Measurements from ENCODE around the gene EIF6. TPM values are rescaled to one million over a fixed set of nuclear protein-coding genes. Genes with fewer than 3 reads are reported as not detected.

Gene EIF6
- total and polyA plus RNA-seq, 2 donors = 88.6 to 115 TPM

DNA sequence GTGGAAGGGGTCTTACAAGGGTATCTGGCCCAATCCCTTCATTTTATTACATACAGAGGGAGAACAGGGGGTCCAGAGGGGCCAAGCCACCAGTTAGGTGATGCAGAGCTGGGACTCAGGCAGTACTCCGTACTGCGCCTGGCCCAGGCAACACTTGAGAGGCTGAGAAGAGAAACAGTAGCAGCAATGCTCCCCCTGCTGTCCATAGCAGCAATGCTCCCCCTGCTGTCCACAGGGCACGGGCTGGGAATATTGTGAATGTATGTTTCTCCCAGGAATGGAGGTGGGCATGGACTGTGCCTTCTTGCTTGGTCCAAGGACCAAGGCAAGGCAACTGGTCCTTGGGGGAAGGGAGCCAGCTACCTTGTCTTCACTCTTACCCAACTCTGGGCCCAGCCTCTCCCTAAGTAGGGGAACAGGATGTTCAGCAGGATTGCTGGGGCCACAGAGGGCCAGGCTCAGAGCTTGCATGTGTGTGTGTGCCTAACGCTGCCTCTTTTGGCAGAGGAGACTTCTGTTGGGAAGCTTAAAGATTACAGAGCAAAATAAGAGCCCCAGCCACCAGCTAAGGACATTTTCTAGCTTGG lies 22.5 kb upstream of the EIF6 start:
- peak in 3 of 9 donors; percentile 21 to 41 (median 25) for DNase-seq (ENCODE audit: low read depth in 6 of 9, low spot score in 9 of 9)
- H3K27ac ChIP-seq (ENCODE audit: low read depth in 1 of 2, low read length in 1 of 2) = peak overlapping the region in 1 of 2 donors; percentile 48

GRCh38 chr20:35305682-35306556 lies 21.3 kb upstream of the EIF6 start:
- Histone ChIP-seq H3K27ac (ENCODE audit: low read depth in 1 of 2, low read length in 1 of 2) (no peak overlapping the region), H3K36me3 (ENCODE audit: control insufficient read depth in 2 of 2, insufficient read depth in 2 of 2, low read length in 1 of 2) (peaks cover 7 to 32% of the 10 kb centered on the region in 2 donors), H3K9me3 (ENCODE audit: control insufficient read depth in 2 of 2, insufficient read depth in 1 of 2, low read length in 1 of 2) (peaks cover 0 to 3% of the 10 kb centered on the region in 2 donors), H3K4me3 (ENCODE audit: low read length in 2 of 2) (no peak overlapping the region), H3K4me1 (ENCODE audit: control insufficient read depth in 2 of 2, insufficient read depth in 2 of 2, low read length in 2 of 2) (peaks cover 0 to 8% of the 10 kb centered on the region in 2 donors), H3K27me3 (ENCODE audit: control insufficient read depth in 2 of 2, insufficient read depth in 1 of 2, low read length in 1 of 2) (no peaks in the 10 kb centered on the region)
- WGBS = 98% methylated on average over 12 of the region's 12 CpGs
- no peak for DNase-seq (ENCODE audit: low read depth in 6 of 9, low spot score in 9 of 9)

More for the DNA sequence above, 22.5 kb upstream of the EIF6 start:
- Histone ChIP-seq H3K9me3 (ENCODE audit: control insufficient read depth in 2 of 2, insufficient read depth in 1 of 2, low read length in 1 of 2) (peaks cover 0 to 3% of the 10 kb centered on the region in 2 donors), H3K4me1 (ENCODE audit: control insufficient read depth in 2 of 2, insufficient read depth in 2 of 2, low read length in 2 of 2) (peaks cover 0 to 8% of the 10 kb centered on the region in 2 donors), H3K36me3 (ENCODE audit: control insufficient read depth in 2 of 2, insufficient read depth in 2 of 2, low read length in 1 of 2) (peaks cover 7 to 35% of the 10 kb centered on the region in 2 donors), H3K4me3 (ENCODE audit: low read length in 2 of 2) (no peak overlapping the region), H3K27me3 (ENCODE audit: control insufficient read depth in 2 of 2, insufficient read depth in 1 of 2, low read length in 1 of 2) (no peaks in the 10 kb centered on the region)
- 70% methylated on average over 4 of the region's 4 CpGs for WGBS

DNA sequence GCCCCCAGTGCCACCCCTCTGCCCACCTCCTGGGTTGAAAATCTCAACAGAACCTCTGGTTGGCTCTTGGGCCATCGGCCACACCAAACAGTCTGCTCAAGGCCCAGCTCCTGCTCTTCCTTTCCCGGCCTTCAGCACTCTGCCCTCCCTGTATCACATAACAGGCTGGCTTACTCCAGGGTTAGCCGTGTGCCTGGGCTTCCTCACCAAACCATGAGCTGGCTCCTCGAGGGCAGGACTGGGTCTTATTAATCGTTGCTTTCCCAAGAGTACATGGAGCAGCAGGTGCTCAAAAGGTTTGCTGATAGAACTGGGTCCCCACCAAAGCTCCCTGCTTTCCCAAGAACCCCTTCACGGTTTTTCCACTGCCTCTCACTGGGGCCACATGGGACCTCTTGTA lies 20.4 kb upstream of the EIF6 start:
- H3K9me3 ChIP-seq (ENCODE audit: control insufficient read depth in 2 of 2, insufficient read depth in 1 of 2, low read length in 1 of 2) = peaks cover 0 to 3% of the 10 kb centered on the region in 2 donors
- H3K27ac ChIP-seq (ENCODE audit: low read depth in 1 of 2, low read length in 1 of 2) = no peak overlapping the region
- no peaks in the 10 kb centered on the region for H3K27me3 ChIP-seq (ENCODE audit: control insufficient read depth in 2 of 2, insufficient read depth in 1 of 2, low read length in 1 of 2)
- DNase-seq (ENCODE audit: low read depth in 6 of 9, low spot score in 9 of 9) = no peak
- peaks cover 0 to 8% of the 10 kb centered on the region in 2 donors for H3K4me1 ChIP-seq (ENCODE audit: control insufficient read depth in 2 of 2, insufficient read depth in 2 of 2, low read length in 2 of 2)
- peaks cover 7 to 32% of the 10 kb centered on the region in 2 donors for H3K36me3 ChIP-seq (ENCODE audit: control insufficient read depth in 2 of 2, insufficient read depth in 2 of 2, low read length in 1 of 2)
- WGBS = 96% methylated on average over 6 of the region's 6 CpGs
- H3K4me3 ChIP-seq (ENCODE audit: low read length in 2 of 2) = no peak overlapping the region

- Histone ChIP-seq H3K27ac (ENCODE audit: low read depth in 1 of 2, low read length in 1 of 2) (no peak overlapping the region), H3K36me3 (ENCODE audit: control insufficient read depth in 2 of 2, insufficient read depth in 2 of 2, low read length in 1 of 2) (peaks cover 7 to 26% of the 10 kb centered on the region in 2 donors), H3K4me1 (ENCODE audit: control insufficient read depth in 2 of 2, insufficient read depth in 2 of 2, low read length in 2 of 2) (peaks cover 0 to 8% of the 10 kb centered on the region in 2 donors), H3K27me3 (ENCODE audit: control insufficient read depth in 2 of 2, insufficient read depth in 1 of 2, low read length in 1 of 2) (no peaks in the 10 kb centered on the region), H3K4me3 (ENCODE audit: low read length in 2 of 2) (no peak overlapping the region), H3K9me3 (ENCODE audit: control insufficient read depth in 2 of 2, insufficient read depth in 1 of 2, low read length in 1 of 2) (peaks cover 0 to 3% of the 10 kb centered on the region in 2 donors)
- WGBS = 39% methylated on average over 18 of the region's 18 CpGs
- DNase-seq (ENCODE audit: low read depth in 6 of 9, low spot score in 9 of 9) = peak; percentile 67 to 93 (median 80)
Measured at GRCh38 chr20:35303735-35304491, 19.3 kb upstream of the EIF6 start.

DNA sequence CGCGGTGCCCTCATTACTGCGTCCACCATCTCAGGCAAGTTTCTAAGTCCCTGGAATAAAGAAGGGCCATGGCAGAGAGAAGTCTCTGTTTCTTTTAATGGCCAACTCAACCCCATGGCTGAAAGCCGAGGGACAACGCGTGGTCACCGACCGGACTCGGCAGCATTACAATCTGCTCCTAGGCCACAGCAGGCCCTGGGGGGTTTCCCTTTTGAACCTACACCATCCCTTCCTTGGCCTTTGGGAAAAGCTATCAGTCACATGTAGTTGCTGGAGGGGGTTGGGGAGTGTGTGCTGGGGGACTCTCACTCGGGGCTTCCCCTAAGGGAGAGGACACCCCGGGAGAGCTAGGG lies 18.8 kb upstream of the EIF6 start:
- no peaks in the 10 kb centered on the region for H3K27me3 ChIP-seq (ENCODE audit: control insufficient read depth in 2 of 2, insufficient read depth in 1 of 2, low read length in 1 of 2)
- H3K4me3 ChIP-seq (ENCODE audit: low read length in 2 of 2) = no peak overlapping the region
- WGBS = 92% methylated on average over 11 of the region's 11 CpGs
- peaks cover 0 to 8% of the 10 kb centered on the region in 2 donors for H3K4me1 ChIP-seq (ENCODE audit: control insufficient read depth in 2 of 2, insufficient read depth in 2 of 2, low read length in 2 of 2)
- peaks cover 7 to 25% of the 10 kb centered on the region in 2 donors for H3K36me3 ChIP-seq (ENCODE audit: control insufficient read depth in 2 of 2, insufficient read depth in 2 of 2, low read length in 1 of 2)
- DNase-seq (ENCODE audit: low read depth in 6 of 9, low spot score in 9 of 9) = no peak
- H3K27ac ChIP-seq (ENCODE audit: low read depth in 1 of 2, low read length in 1 of 2) = no peak overlapping the region
- peaks cover 0 to 3% of the 10 kb centered on the region in 2 donors for H3K9me3 ChIP-seq (ENCODE audit: control insufficient read depth in 2 of 2, insufficient read depth in 1 of 2, low read length in 1 of 2)

GRCh38 chr20:35302421-35303335 lies 18.1 kb upstream of the EIF6 start:
- Histone ChIP-seq H3K27ac (ENCODE audit: low read depth in 1 of 2, low read length in 1 of 2) (no peak overlapping the region), H3K4me1 (ENCODE audit: control insufficient read depth in 2 of 2, insufficient read depth in 2 of 2, low read length in 2 of 2) (peaks cover 0 to 4% of the 10 kb centered on the region in 2 donors), H3K4me3 (ENCODE audit: low read length in 2 of 2) (no peak overlapping the region), H3K36me3 (ENCODE audit: control insufficient read depth in 2 of 2, insufficient read depth in 2 of 2, low read length in 1 of 2) (peaks cover 4 to 18% of the 10 kb centered on the region in 2 donors), H3K9me3 (ENCODE audit: control insufficient read depth in 2 of 2, insufficient read depth in 1 of 2, low read length in 1 of 2) (peaks cover 0 to 3% of the 10 kb centered on the region in 2 donors), H3K27me3 (ENCODE audit: control insufficient read depth in 2 of 2, insufficient read depth in 1 of 2, low read length in 1 of 2) (no peaks in the 10 kb centered on the region)
- 98% methylated on average over 6 of the region's 6 CpGs for WGBS
- DNase-seq (ENCODE audit: low read depth in 6 of 9, low spot score in 9 of 9) = no peak

DNA sequence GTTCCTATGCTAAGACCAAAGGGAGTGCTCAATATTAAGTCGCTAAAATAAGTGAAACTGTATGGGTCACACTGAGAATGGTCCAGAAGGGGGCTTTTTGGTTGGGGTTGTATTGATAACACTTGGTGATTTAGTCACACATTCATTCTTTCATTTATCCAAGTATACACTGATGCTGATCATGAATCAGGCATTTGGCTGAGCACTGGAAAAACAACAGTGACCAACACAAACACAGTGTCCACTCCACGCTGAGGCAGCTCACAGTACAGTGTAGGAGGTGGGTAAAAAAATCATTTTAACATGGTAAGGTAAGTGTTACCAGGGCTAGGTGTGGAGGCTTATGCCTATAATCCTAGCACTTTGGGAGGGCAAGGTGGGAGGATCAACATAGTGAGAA lies 16.9 kb upstream of the EIF6 start:
- Histone ChIP-seq H3K27me3 (ENCODE audit: control insufficient read depth in 2 of 2, insufficient read depth in 1 of 2, low read length in 1 of 2) (no peaks in the 10 kb centered on the region), H3K4me3 (ENCODE audit: low read length in 2 of 2) (no peak overlapping the region), H3K36me3 (ENCODE audit: control insufficient read depth in 2 of 2, insufficient read depth in 2 of 2, low read length in 1 of 2) (peaks cover 4 to 15% of the 10 kb centered on the region in 2 donors), H3K27ac (ENCODE audit: low read depth in 1 of 2, low read length in 1 of 2) (no peak overlapping the region), H3K9me3 (ENCODE audit: control insufficient read depth in 2 of 2, insufficient read depth in 1 of 2, low read length in 1 of 2) (peaks cover 0 to 3% of the 10 kb centered on the region in 2 donors), H3K4me1 (ENCODE audit: control insufficient read depth in 2 of 2, insufficient read depth in 2 of 2, low read length in 2 of 2) (peaks cover 0 to 4% of the 10 kb centered on the region in 2 donors)
- DNase-seq (ENCODE audit: low read depth in 6 of 9, low spot score in 9 of 9) = no peak
- 97% methylated on average over 2 of the region's 2 CpGs for WGBS

- Histone ChIP-seq H3K27me3 (ENCODE audit: control insufficient read depth in 2 of 2, insufficient read depth in 1 of 2, low read length in 1 of 2) (peaks cover 0 to 4% of the 10 kb centered on the region in 2 donors), H3K36me3 (ENCODE audit: control insufficient read depth in 2 of 2, insufficient read depth in 2 of 2, low read length in 1 of 2) (peaks cover 0 to 8% of the 10 kb centered on the region in 2 donors), H3K9me3 (ENCODE audit: control insufficient read depth in 2 of 2, insufficient read depth in 1 of 2, low read length in 1 of 2) (peaks cover 0 to 3% of the 10 kb centered on the region in 2 donors), H3K27ac (ENCODE audit: low read depth in 1 of 2, low read length in 1 of 2) (no peak overlapping the region), H3K4me3 (ENCODE audit: low read length in 2 of 2) (no peak overlapping the region), H3K4me1 (ENCODE audit: control insufficient read depth in 2 of 2, insufficient read depth in 2 of 2, low read length in 2 of 2) (peaks cover 0 to 4% of the 10 kb centered on the region in 2 donors)
- 97% methylated on average over 4 of the region's 4 CpGs for WGBS
- no peak for DNase-seq (ENCODE audit: low read depth in 6 of 9, low spot score in 9 of 9)
Measured at GRCh38 chr20:35300469-35301262, 16.1 kb upstream of the EIF6 start.

Measured in thymus (tissue), 11 donors.